Keratinocyte (primary cell): ENCODE results near the gene ZFYVE1.

ENCODE experiments used
- EZH2 ChIP-seq: IDR thresholded peaks from one replicate; pipeline ENCODE4 v1.6.1; 2012; ENCODE audit warnings: inconsistent platforms, mild to moderate bottlenecking, low read length, moderate library complexity
- TF ChIP-seq, protein P1 (sequence below), 3 experiments: IDR thresholded peaks in 1 of 3; conservative IDR thresholded peaks in 1 of 3; optimal IDR thresholded peaks in 1 of 3; 2 replicates in 2 of 3; 3 replicates in 1 of 3; pipeline versions ENCODE3 to v1.5.1; 2011; ENCODE audit warnings: low read length in 3 of 3, mild to moderate bottlenecking in 3 of 3, moderate library complexity in 2 of 3, control low read depth in 1 of 3, inconsistent platforms in 1 of 3; ENCODE audit not compliant: insufficient read depth in 2 of 3; ENCODE audit errors: extremely low read depth in 1 of 3

GRCh38 chr14:73057944-73058223 lies 31.0 kb upstream of the ZFYVE1 start:
- TF ChIP-seq, protein P1, sequence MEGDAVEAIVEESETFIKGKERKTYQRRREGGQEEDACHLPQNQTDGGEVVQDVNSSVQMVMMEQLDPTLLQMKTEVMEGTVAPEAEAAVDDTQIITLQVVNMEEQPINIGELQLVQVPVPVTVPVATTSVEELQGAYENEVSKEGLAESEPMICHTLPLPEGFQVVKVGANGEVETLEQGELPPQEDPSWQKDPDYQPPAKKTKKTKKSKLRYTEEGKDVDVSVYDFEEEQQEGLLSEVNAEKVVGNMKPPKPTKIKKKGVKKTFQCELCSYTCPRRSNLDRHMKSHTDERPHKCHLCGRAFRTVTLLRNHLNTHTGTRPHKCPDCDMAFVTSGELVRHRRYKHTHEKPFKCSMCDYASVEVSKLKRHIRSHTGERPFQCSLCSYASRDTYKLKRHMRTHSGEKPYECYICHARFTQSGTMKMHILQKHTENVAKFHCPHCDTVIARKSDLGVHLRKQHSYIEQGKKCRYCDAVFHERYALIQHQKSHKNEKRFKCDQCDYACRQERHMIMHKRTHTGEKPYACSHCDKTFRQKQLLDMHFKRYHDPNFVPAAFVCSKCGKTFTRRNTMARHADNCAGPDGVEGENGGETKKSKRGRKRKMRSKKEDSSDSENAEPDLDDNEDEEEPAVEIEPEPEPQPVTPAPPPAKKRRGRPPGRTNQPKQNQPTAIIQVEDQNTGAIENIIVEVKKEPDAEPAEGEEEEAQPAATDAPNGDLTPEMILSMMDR (optimal IDR thresholded peaks at IDR 0.05 in 1 of 3, IDR thresholded peaks at IDR 0.05 in 1 of 3, conservative IDR thresholded peaks at IDR 0.05 in 1 of 3; ENCODE audit: extremely low read depth in 1 of 3, insufficient read depth in 2 of 3, low read length in 3 of 3), result no peak
- no peak for TF ChIP-seq EZH2
